Effector CD4-positive, alpha-beta T cell (primary cell): ENCODE data around the gene HEG1.
A peak's percentile ranks its signal among the peaks of the same experiment; 100 is the strongest.

ENCODE experiments used
- DNase-seq: peaks from one replicate; pipeline ENCODE4 v3.0.0-alpha.2; 2020

Gene HEG1

GRCh38 chr3:124937049-124937448 lies 118.7 kb downstream of the HEG1 start:
- DNase-seq = no peak

- no peak for DNase-seq
Measured at GRCh38 chr3:124935794-124936542, 119.8 kb downstream of the HEG1 start.

- no peak for DNase-seq
Measured at GRCh38 chr3:124935264-124935663, 120.5 kb downstream of the HEG1 start.

- no peak for DNase-seq
Measured at GRCh38 chr3:124934577-124934976, 121.2 kb downstream of the HEG1 start, which contains the start of gene MUC13. Gene MUC13, minus strand, starts transcription at chr3:124934751. Its CDS starts 39 bp downstream, at chr3:124934712.

GRCh38 chr3:124928333-124929202 lies 127.2 kb downstream of the HEG1 start:
- DNase-seq = peak; percentile 42

GRCh38 chr3:124927574-124928045 lies 128.2 kb downstream of the HEG1 start:
- DNase-seq = no peak

- DNase-seq = no peak
Measured at GRCh38 chr3:124926426-124927101, 129.2 kb downstream of the HEG1 start.

GRCh38 chr3:124924741-124925140 lies 131.1 kb downstream of the HEG1 start:
- no peak for DNase-seq

- DNase-seq = no peak
Measured at GRCh38 chr3:124923833-124924232, 132.0 kb downstream of the HEG1 start.

GRCh38 chr3:124920718-124921117 lies 135.1 kb downstream of the HEG1 start:
- no peak for DNase-seq

GRCh38 chr3:124919756-124920155 lies 136.0 kb downstream of the HEG1 start:
- no peak for DNase-seq

- no peak for DNase-seq
Measured at GRCh38 chr3:124918524-124918923, 137.3 kb downstream of the HEG1 start.

- DNase-seq = no peak
Measured at GRCh38 chr3:124916837-124917409, 138.9 kb downstream of the HEG1 start.
